Measurements from ENCODE around the gene FAN1. TPM values are rescaled to one million over a fixed set of nuclear protein-coding genes. Genes with fewer than 3 reads are reported as not detected.

The FAN1 gene
- total RNA-seq, 1 experiment from 2014 or later, result 28.2 TPM

DNA sequence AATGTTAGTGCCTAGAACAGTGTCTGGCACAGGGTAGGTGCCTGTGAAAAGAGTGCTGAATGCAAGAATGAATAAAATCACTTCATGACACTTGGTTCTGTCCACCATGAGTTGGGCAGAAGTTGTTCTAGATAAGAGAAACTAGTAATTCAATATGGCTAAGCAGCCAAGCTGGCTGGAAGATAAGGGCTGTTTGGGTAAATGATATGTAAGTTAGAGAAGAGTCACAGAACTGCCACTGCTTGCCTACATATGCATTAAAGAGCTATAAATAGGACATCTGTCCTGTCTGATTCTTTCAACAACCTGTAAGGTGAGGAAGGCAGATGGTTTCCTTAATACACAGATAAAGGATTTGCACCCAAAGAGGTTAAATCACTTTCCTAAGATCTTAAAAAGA, 74.6 kb downstream of the FAN1 start:
- peaks cover 0 to 8% of the 10 kb centered on the region in 2 experiments; a peak in 1 of 4 replicates for H3K4me1 Mint-ChIP-seq
- Histone ChIP-seq H3K4ac (ENCODE audit: low read depth, low read length) (no peak overlapping the region), H3K23me2 (ENCODE audit: insufficient read length, low read depth, low read length, poor library complexity, severe bottlenecking) (no peaks in the 10 kb centered on the region), H4K8ac (replicated peaks; ENCODE audit: insufficient read length, low read depth, low read length) (no peak overlapping the region), H3K56ac (ENCODE audit: insufficient read length, low read depth, low read length) (no peak overlapping the region), H3K4me2 (ENCODE audit: insufficient read depth, insufficient read length, low read length) (no peak overlapping the region), H3K79me1 (ENCODE audit: insufficient read depth, low read depth, low read length, poor library complexity, severe bottlenecking) (peaks cover 3% of the 10 kb centered on the region), H2BK120ac (ENCODE audit: low read depth, low read length, poor library complexity, severe bottlenecking) (no peak overlapping the region), H4K91ac (ENCODE audit: insufficient read length, low read depth, low read length) (no peak overlapping the region), H3K18ac (ENCODE audit: insufficient read length, low read depth, low read length) (no peak overlapping the region), H3K23ac (ENCODE audit: insufficient read length, low read depth, low read length) (no peak overlapping the region), H4K20me1 (ENCODE audit: control insufficient read depth, insufficient read depth, insufficient read length) (no peaks in the 10 kb centered on the region), H2AFZ (ENCODE audit: low read length) (no peak overlapping the region), H4K5ac (ENCODE audit: insufficient read length, low read depth, low read length) (no peak overlapping the region), H3K9me3 (ENCODE audit: control insufficient read depth, low read depth, low read length) (no peaks in the 10 kb centered on the region), H3K27ac (ENCODE audit: insufficient read length, low read depth, low read length) (no peak overlapping the region), H3K79me2 (ENCODE audit: insufficient read depth, low read length) (no peaks in the 10 kb centered on the region), H3K27me3 (ENCODE audit: insufficient read depth, low read length) (no peaks in the 10 kb centered on the region), H2BK15ac (ENCODE audit: low read depth, low read length) (no peak overlapping the region), H3K9ac (ENCODE audit: extremely low read depth, insufficient read length, low read length) (no peak overlapping the region), H3T11ph (ENCODE audit: low read length) (no peak overlapping the region), H2BK12ac (ENCODE audit: insufficient read length, low read depth, low read length) (no peak overlapping the region), H3K4me1 (ENCODE audit: insufficient read depth, low read length) (no peaks in the 10 kb centered on the region), H2AK5ac (ENCODE audit: insufficient read length, low read length) (no peak overlapping the region), H2BK20ac (ENCODE audit: low read depth, low read length, poor library complexity, severe bottlenecking) (no peak overlapping the region), H2BK5ac (ENCODE audit: insufficient read length, low read length) (no peak overlapping the region), H3K14ac (ENCODE audit: insufficient read depth, low read length) (no peak overlapping the region)
- H3K27me3 Mint-ChIP-seq (ENCODE audit: low read depth), result no peaks in the 10 kb centered on the region
- H3K27ac Mint-ChIP-seq, result no peak overlapping the region
- no peak for TF ChIP-seq CTCF (conservative IDR thresholded peaks at IDR 0.05)
- H3K36me3 Mint-ChIP-seq (ENCODE audit: insufficient read depth in 1 of 3, low read depth in 3 of 3), result peaks cover 1 to 24% (median 5%) of the 10 kb centered on the region in 3 experiments; a peak in 3 of 7 replicates
- DNase-seq, result no peak
- no peaks in the 10 kb centered on the region for H3K9me3 Mint-ChIP-seq
- H3K4me3 Mint-ChIP-seq, result no peak overlapping the region

All from H9 (cell line).